ENCODE data around the gene HADHB.

- TF ChIP-seq POLR2A (IDR thresholded peaks at IDR 0.05; ENCODE audit: borderline replicate concordance, extremely low read depth, insufficient read depth, insufficient read length) (no peak), ZNF274 (IDR thresholded peaks at IDR 0.05; ENCODE audit: low read depth, low read length) (no peak), EZH2 (IDR thresholded peaks at IDR 0.05) (no peak), RAD21 (IDR thresholded peaks at IDR 0.05; ENCODE audit: low read depth) (no peak), CTCF (IDR thresholded peaks at IDR 0.05 in 2 of 3, conservative IDR thresholded peaks at IDR 0.05 in 1 of 3; ENCODE audit: borderline replicate concordance in 1 of 3, insufficient read depth in 1 of 3, low read depth in 2 of 3, low read length in 2 of 3) (no peak), SIN3A (IDR thresholded peaks at IDR 0.05; ENCODE audit: low read depth) (no peak), POLR2AphosphoS5 (IDR thresholded peaks at IDR 0.05; ENCODE audit: low read depth, low read length) (no peak), EZH2phosphoT487 (IDR thresholded peaks at IDR 0.05; ENCODE audit: borderline replicate concordance) (no peak), TCF7L2 (IDR thresholded peaks at IDR 0.05; ENCODE audit: borderline replicate concordance, extremely low read depth, insufficient read depth, insufficient read length) (no peak), CBX3 (IDR thresholded peaks at IDR 0.05; ENCODE audit: low read depth) (no peak), SP1 (IDR thresholded peaks at IDR 0.05; ENCODE audit: low read depth) (no peak), MAX (IDR thresholded peaks at IDR 0.05) (no peak), ZFX (IDR thresholded peaks at IDR 0.05) (no peak), ATF3 (IDR thresholded peaks at IDR 0.05) (no peak)
Observed at GRCh38 chr2:26281226-26281625, 36.5 kb downstream of the HADHB start.

Measured in HCT116 (cell line).